ENCODE data around the gene OR6Y1. TPM values are rescaled to one million over a fixed set of nuclear protein-coding genes. Genes with fewer than 3 reads are reported as not detected.

The OR6Y1 gene
- total and polyA plus RNA-seq, 2 of the 4 experiments (the other 2 are of a cell fraction): not detected

DNA sequence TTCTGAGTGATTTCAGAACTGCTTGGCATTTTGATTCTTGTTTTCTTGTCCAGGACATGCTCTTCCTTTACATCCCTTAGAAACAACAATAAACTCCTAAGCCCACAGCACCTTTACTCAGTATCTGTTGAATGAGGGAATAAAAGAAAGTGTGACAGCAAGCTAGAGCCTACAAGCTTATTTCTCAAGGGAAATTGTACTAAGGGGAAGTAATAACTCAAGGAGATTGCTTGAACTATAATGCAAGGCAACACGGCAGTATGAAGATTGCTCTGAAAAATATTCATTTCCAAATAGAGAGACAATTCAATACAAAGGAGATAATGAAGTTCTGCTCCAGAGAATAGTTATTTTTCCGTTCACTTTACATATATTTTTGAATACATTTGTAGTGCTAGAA is 9.6 kb upstream of the OR6Y1 start:
- Histone ChIP-seq H3K4me2 (ENCODE audit: low read depth, low read length) (no peak overlapping the region), H2AK9ac (replicated peaks; ENCODE audit: low read depth, low read length, poor library complexity) (no peak overlapping the region), H3K36me3 (ENCODE audit: control insufficient read depth, insufficient read depth, low read length) (no peaks in the 10 kb centered on the region), H4K8ac (ENCODE audit: low read depth in 2 of 2, low read length in 2 of 2) (no peak overlapping the region), H3K27me3 (ENCODE audit: control insufficient read depth, insufficient read depth, low read length) (no peaks in the 10 kb centered on the region), H3K14ac (replicated peaks; ENCODE audit: low read depth, low read length) (no peak overlapping the region), H2BK20ac (ENCODE audit: low read depth, low read length) (no peak overlapping the region), H2AK5ac (ENCODE audit: low read depth, low read length) (no peak overlapping the region), H3K27ac (ENCODE audit: insufficient read depth, low read length) (no peak overlapping the region), H3K18ac (ENCODE audit: low read depth, low read length) (no peak overlapping the region), H3K9ac (ENCODE audit: low read depth, low read length) (no peak overlapping the region), H3K23ac (ENCODE audit: low read depth, low read length) (no peak overlapping the region), H4K20me1 (ENCODE audit: insufficient read depth, low read length) (no peaks in the 10 kb centered on the region), H3K56ac (ENCODE audit: extremely low read depth, insufficient read depth, low read length) (no peak overlapping the region), H3K4ac (ENCODE audit: low read depth, low read length) (no peak overlapping the region), H3K79me1 (ENCODE audit: low read depth in 1 of 2, low read length in 2 of 2) (no peaks in the 10 kb centered on the region), H3K9me3 (ENCODE audit: control insufficient read depth, insufficient read depth, low read length) (0 out of 2 replicates have a peak, but pooled peaks cover 2% of the 10 kb centered on the region), H2BK15ac (ENCODE audit: low read depth, low read length) (no peak overlapping the region), H4K91ac (ENCODE audit: insufficient read depth, low read depth, low read length) (no peak overlapping the region), H3K4me1 (ENCODE audit: control insufficient read depth, insufficient read depth, low read length) (no peaks in the 10 kb centered on the region), H2BK120ac (ENCODE audit: low read depth, low read length) (no peak overlapping the region), H4K5ac (ENCODE audit: low read depth, low read length) (no peak overlapping the region), H2BK5ac (ENCODE audit: low read depth, low read length, poor library complexity, severe bottlenecking) (no peak overlapping the region), H2AFZ (replicated peaks; ENCODE audit: low read length, poor library complexity) (no peak overlapping the region), H3K4me3 (ENCODE audit: insufficient read depth, low read depth, low read length) (no peak overlapping the region), H3K9me1 (ENCODE audit: insufficient read depth, low read length) (no peaks in the 10 kb centered on the region)
- no peak for ATAC-seq (ENCODE audit: low read depth)
- dilution Hi-C loops (cut with HindIII; ENCODE audit: low sequenced_read_pairs, unreplicated experiment): no loop called here
- no TSS peak for BruUV-seq (replicated peaks)
- intact Hi-C loops (cut with micrococcal nuclease): no loop called here
- CTCF ChIA-PET: no interaction called here
- in situ Hi-C loops (cut with MboI; ENCODE audit: low sequenced_read_pairs): no loop called here
- POLR2A ChIA-PET (ENCODE audit: unreplicated experiment): no interaction called here
- no CpG with 5 or more reads among the region's 2 CpGs for WGBS, 2 experiments (ENCODE audit: extremely low coverage in 2 of 2, insufficient read length in 1 of 2)
- DNase-seq: no peak
- TF ChIP-seq, protein P1, sequence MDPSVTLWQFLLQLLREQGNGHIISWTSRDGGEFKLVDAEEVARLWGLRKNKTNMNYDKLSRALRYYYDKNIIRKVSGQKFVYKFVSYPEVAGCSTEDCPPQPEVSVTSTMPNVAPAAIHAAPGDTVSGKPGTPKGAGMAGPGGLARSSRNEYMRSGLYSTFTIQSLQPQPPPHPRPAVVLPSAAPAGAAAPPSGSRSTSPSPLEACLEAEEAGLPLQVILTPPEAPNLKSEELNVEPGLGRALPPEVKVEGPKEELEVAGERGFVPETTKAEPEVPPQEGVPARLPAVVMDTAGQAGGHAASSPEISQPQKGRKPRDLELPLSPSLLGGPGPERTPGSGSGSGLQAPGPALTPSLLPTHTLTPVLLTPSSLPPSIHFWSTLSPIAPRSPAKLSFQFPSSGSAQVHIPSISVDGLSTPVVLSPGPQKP (IDR thresholded peaks at IDR 0.05; ENCODE audit: borderline replicate concordance, low read depth, low read length): no peak
- TF ChIP-seq RAD21 (IDR thresholded peaks at IDR 0.05; ENCODE audit: low read length): no peak
- no peak for TF ChIP-seq MXI1 (IDR thresholded peaks at IDR 0.05; ENCODE audit: borderline replicate concordance, low read depth, low read length)
- no peak for TF ChIP-seq SMC3 (IDR thresholded peaks at IDR 0.05; ENCODE audit: low read depth, low read length)
- TF ChIP-seq MAFK (IDR thresholded peaks at IDR 0.05; ENCODE audit: low read depth, low read length): no peak
- TF ChIP-seq RFX5 (IDR thresholded peaks at IDR 0.05; ENCODE audit: low read depth, low read length): no peak

Data from IMR-90 (cell line).